CD4-positive, alpha-beta T cell treated with Interleukin-15 for 4 hours (primary cell): ENCODE measurements around the gene ANGPTL4.
A peak's percentile ranks its signal among the peaks of the same experiment; 100 is the strongest.
"Not testable (repeated sequence)": the region's sequence is repeated elsewhere in the genome, so short reads cannot be mapped to it uniquely, and the experiment has no call there.

Source experiments
- DNase-seq: peaks from one replicate; pipeline ENCODE4 v3.0.0-alpha.2; 2020; ENCODE audit warnings: low spot score

Gene ANGPTL4

GRCh38 chr19:8334458-8335342 lies 29.3 kb upstream of the ANGPTL4 start:
- no peak for DNase-seq

- DNase-seq: no peak
These were observed 28.4 kb upstream of the ANGPTL4 start for GRCh38 chr19:8335343-8336071.

GRCh38 chr19:8336072-8336569 lies 27.8 kb upstream of the ANGPTL4 start:
- DNase-seq: no peak

GRCh38 chr19:8336660-8337059 lies 27.3 kb upstream of the ANGPTL4 start:
- DNase-seq: no peak

DNA sequence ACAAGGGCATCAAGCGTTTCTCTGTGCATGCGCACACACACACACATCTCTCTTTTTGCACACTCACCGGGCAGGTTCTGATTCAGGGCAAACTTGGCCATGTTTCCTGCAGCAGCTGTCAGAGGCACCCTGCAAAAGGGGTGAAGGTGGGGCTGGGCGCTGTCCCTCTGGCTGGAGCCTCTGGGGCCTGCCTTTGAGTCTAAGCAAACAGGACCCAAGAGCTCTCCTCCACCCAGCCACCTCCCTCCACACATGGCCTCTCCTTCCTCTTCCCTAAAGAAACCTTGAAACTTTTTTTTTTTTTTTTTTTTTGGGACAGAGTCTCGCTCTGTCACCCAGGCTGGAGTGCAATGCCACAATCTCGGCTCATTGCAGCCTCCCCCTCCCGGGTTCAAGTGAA lies 26.2 kb upstream of the ANGPTL4 start:
- DNase-seq: no peak

GRCh38 chr19:8338835-8339234 lies 25.1 kb upstream of the ANGPTL4 start:
- DNase-seq: no peak

GRCh38 chr19:8340341-8341096 lies 23.4 kb upstream of the ANGPTL4 start:
- no peak for DNase-seq

- not testable (repeated sequence) for DNase-seq
These were observed 22.5 kb upstream of the ANGPTL4 start for GRCh38 chr19:8341504-8341903.

DNA sequence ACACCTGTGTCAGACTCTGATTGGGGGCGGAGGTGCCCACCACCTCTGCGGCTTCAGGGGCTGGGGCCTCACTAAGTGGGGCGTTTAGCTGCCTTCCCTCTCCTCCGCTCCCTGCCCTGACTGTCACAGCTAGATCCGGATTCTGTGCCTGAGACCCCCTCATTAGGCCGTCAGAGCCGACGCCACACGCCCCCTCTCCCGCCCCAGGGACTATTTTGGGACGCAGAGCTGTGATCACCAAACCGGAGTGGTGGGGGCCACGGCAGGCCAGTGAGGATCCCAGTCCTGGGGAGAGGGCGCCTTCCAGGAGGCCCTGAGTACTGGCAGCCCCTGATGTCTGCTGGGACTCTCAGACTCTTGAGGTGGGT lies 21.7 kb upstream of the ANGPTL4 start:
- no peak for DNase-seq

GRCh38 chr19:8342684-8343482 lies 21.1 kb upstream of the ANGPTL4 start, which contains the start of gene KANK3:
Gene KANK3 (minus strand): TSS chr19:8343262. CDS start chr19:8337828, 5,434 bp downstream.
- peak; percentile 95 for DNase-seq

GRCh38 chr19:8343483-8343844 lies 20.5 kb upstream of the ANGPTL4 start:
- DNase-seq: no peak

DNA sequence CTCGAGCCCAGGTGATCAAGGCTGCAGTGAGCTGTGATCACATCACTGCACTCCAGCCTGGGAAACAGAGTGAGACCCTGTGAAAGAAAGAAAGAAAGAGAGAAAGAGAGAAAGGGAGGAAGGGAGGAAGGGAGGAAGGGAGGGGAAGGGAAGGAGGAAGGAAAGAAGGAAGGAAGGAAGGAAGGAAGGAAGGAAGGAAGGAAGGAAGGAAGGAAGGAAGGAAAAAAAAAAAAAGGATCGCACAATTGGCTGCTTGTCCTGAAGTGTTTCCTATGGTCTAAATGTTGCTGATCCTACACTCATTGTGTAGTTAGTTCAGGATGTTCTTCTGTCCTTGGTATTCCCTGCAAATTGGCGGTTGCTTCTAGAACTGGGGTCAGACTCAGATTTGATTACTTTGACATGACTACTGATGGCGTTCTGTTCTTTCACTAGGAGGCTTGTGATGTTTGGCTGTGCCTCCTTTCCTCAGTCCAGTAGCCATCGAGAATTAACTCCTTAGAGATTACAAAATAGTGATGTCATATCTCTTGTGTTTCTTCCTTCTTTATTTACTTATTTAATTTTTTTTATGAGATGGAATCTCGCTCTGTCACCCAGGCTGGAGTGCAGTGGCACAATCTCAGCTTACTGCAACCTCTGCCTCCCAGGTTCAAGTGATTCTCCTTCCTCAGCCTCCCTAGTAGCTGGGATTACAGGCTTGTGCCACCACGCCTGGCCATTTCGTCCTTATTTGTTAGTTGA lies 14.2 kb upstream of the ANGPTL4 start:
- DNase-seq: not testable (repeated sequence)

DNA sequence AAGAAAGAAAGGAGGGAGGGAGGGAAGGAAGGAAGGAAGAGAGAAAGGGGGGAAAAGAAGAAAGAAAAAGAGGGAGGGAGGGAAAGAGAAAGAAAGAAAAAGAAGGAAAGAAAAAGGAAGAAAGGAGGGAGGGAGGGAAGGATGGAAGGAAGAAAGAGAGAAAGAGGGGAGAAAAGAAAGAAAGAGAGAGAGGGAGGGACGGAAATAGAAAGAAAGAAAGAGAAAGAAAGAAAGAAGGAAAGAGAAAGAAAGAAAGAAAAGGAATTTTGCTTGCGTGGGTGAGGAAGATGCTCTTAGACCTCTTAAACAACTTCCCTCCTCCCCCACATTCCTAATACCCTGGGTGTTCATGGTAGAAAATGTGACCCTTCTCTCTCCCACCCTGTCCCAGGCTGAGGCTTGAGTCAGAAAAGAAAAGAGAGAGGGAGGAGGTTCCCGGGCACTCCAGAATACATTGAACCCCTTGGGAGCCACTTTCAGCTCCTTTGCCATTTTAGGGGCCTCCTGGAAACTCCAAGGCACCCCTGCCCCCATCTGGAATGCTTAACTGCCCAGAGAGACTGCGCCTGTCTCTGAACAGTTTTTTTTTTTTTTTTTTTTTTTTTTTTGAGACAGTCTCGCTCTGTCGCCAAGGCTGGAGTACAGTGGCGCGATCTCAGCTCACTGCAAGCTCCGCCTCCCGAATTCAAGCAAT lies 11.7 kb upstream of the ANGPTL4 start:
- DNase-seq: no peak

DNA sequence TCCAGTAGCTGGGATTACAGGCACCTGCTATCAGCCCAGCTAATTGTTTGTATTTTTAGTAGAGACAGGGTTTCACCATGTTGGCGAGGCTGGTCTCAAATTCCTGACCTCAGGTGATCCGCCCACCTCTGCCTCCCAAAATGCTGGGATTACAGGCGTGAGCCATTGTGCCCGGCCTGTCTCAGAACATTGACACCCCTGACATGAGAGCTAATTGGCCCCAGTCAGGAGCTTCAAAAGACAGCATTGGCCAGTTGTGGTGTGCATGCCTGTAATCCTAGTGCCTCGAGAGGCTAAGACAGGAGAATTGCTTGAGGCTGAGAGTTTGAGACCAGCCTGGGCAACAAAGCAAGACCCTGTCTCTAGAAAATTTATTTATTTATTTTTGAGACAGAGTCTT lies 11.1 kb upstream of the ANGPTL4 start:
- DNase-seq: not testable (repeated sequence)

- no peak for DNase-seq
These were observed 8.1 kb upstream of the ANGPTL4 start for GRCh38 chr19:8355631-8356402.

- no peak for DNase-seq
These were observed 6.9 kb upstream of the ANGPTL4 start for GRCh38 chr19:8357007-8357521.

DNA sequence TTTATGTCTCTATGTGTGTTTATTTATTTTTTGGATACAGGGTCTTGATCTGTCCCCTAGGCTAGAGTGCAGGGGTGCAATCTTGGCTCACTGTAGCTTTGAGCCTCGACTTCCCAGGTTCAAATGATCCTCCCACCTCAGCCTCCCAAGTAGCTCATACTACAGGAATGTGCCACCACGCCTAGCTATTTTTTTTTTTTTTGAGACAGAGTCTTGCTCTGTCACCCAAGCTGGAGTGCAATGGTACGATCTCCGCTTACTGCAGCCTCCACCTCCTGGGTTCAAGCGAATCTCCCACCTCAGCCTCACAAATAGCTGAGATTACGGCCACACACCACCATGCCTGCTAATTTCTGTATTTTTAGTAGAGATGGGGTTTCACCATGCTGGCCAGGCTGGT lies 5.0 kb upstream of the ANGPTL4 start:
- no peak for DNase-seq

DNA sequence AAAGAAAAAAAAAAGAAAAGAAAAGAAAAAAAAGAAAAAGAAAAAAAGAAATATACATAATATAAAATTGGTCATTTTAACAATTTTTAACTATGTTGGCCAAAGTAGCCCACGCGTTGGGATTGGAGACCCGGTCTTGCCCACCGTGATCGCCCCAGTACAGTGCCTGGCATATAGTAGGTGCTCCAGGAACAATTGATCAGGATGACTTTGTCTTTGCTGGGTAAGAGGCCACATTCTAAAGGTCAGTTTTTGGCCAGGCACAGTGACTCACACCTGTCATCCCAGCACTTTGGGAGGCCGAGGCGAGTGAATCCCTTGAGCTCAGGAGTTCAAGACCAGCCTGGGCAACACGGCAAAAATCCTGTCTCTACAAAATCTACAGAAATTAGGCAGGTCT lies 3.8 kb upstream of the ANGPTL4 start:
- DNase-seq: no peak
